Smooth muscle cell (in vitro differentiated cells): ENCODE data around the gene P2RX2. TPM values are rescaled to one million over a fixed set of nuclear protein-coding genes. Genes with fewer than 3 reads are reported as not detected.

Experiments used
- DNase-seq: peaks from one replicate; lab custom pipeline; 2025; ENCODE audit not compliant: unreplicated experiment; lab: John Stamatoyannopoulos, UW
- H2AFZ ChIP-seq: fragments of 200-600 bp; sonication (generic); 2 replicates; pipeline ENCODE4 v1.6.0; 2016; ENCODE audit warnings: antibody characterized with exemption, low read depth, mild to moderate bottlenecking
- H3F3A ChIP-seq: fragments of 200-600 bp; sonication (generic); 2 replicates; pipeline ENCODE4 v1.6.0; 2017; ENCODE audit warnings: antibody characterized with exemption, low read depth
- H3K27ac ChIP-seq: fragments of 200-600 bp; sonication (generic); 2 replicates; pipeline ENCODE4 v1.5.1; 2016; ENCODE audit warnings: low read depth, mild to moderate bottlenecking
- H3K27me3 ChIP-seq: fragments of 200-600 bp; sonication (generic); 2 replicates; pipeline ENCODE4 v1.6.1; 2016; ENCODE audit warnings: low read depth, mild to moderate bottlenecking
- H3K36me3 ChIP-seq: fragments of 200-600 bp; sonication (generic); 2 replicates; pipeline ENCODE4 v1.5.1; 2016; ENCODE audit warnings: low read depth
- H3K4me1 ChIP-seq: fragments of 200-600 bp; sonication (generic); 2 replicates; pipeline ENCODE4 v1.5.1; 2016; ENCODE audit warnings: low read depth
- H3K4me2 ChIP-seq: fragments of 200-600 bp; sonication (generic); 2 replicates; pipeline ENCODE4 v1.6.0; 2016; ENCODE audit warnings: mild to moderate bottlenecking
- H3K4me3 ChIP-seq: fragments of 200-600 bp; sonication (generic); 2 replicates; pipeline ENCODE4 v1.5.1; 2016; ENCODE audit warnings: mild to moderate bottlenecking
- H3K79me2 ChIP-seq: fragments of 200-600 bp; sonication (generic); 2 replicates; pipeline ENCODE4 v1.6.0; 2016; ENCODE audit warnings: low read depth, mild to moderate bottlenecking
- H3K9ac ChIP-seq: fragments of 200-600 bp; sonication (generic); 2 replicates; pipeline ENCODE4 v1.6.0; 2016; ENCODE audit warnings: low read depth
- H3K9me3 ChIP-seq: fragments of 200-600 bp; sonication (generic); replicated peaks from 2 replicates; pipeline ENCODE4 v1.5.1; 2016; ENCODE audit warnings: low read depth
- H4K20me1 ChIP-seq: fragments of 200-600 bp; sonication (generic); 2 replicates; pipeline ENCODE4 v1.6.0; 2016; ENCODE audit warnings: low read depth
- CTCF ChIP-seq: fragments of 200-600 bp; sonication (generic); IDR thresholded peaks from 2 replicates; pipeline ENCODE4 v1.5.1; 2017; ENCODE audit warnings: borderline replicate concordance, mild to moderate bottlenecking, antibody characterized with exemption; ENCODE audit not compliant: insufficient read depth, poor library complexity, severe bottlenecking
- WGBS: methylation state at CpG from one replicate; pipeline ENCODE4 v1.1.7; 2016; ENCODE audit warnings: low lambda C conversion rate; 5-methylcytosine and 5-hydroxymethylcytosine counted together
- polyA plus RNA-seq: library from polyadenylated mRNA; unstranded; fragments of >200 nt; fragmentation: Nextera tagmentation; extraction: Ambion mirVana; gene quantifications from 2 replicates; pipeline ENCODE4 v1.2.1, GENCODE V29; 2016
- total RNA-seq: library from RNA; depleted of rRNA; stranded (reverse); fragments of >200 nt; gene quantifications from 2 replicates; pipeline ENCODE4 v1.2.3, GENCODE V29; 2014

Gene P2RX2
- total and polyA plus RNA-seq, 2 experiments from 2014 or later = not detected

- no peaks in the 10 kb centered on the region for H3F3A ChIP-seq
- H3K27me3 ChIP-seq = no peaks in the 10 kb centered on the region
- no peaks in the 10 kb centered on the region for H3K9me3 ChIP-seq
- DNase-seq = no peak
- H3K79me2 ChIP-seq = no peaks in the 10 kb centered on the region
- no peaks in the 10 kb centered on the region for H3K4me1 ChIP-seq
- H3K4me3 ChIP-seq = no peak overlapping the region
- H2AFZ ChIP-seq = no peak overlapping the region
- WGBS = 94% methylated on average over 18 of the region's 18 CpGs
- no peaks in the 10 kb centered on the region for H4K20me1 ChIP-seq
- no peak overlapping the region for H3K27ac ChIP-seq
- H3K4me2 ChIP-seq = no peak overlapping the region
- H3K9ac ChIP-seq = no peak overlapping the region
- TF ChIP-seq CTCF = no peak
- no peaks in the 10 kb centered on the region for H3K36me3 ChIP-seq
These were observed 19.2 kb downstream of the P2RX2 start for GRCh38 chr12:132637811-132638210.

GRCh38 chr12:132638541-132639408 is 20.2 kb downstream of the P2RX2 start:
- Histone ChIP-seq H2AFZ (no peak overlapping the region), H3K4me3 (no peak overlapping the region), H4K20me1 (no peaks in the 10 kb centered on the region), H3K36me3 (no peaks in the 10 kb centered on the region), H3K4me2 (no peak overlapping the region), H3K27me3 (no peaks in the 10 kb centered on the region), H3K9me3 (no peaks in the 10 kb centered on the region), H3K9ac (no peak overlapping the region), H3K79me2 (no peaks in the 10 kb centered on the region), H3K27ac (no peak overlapping the region), H3F3A (no peaks in the 10 kb centered on the region), H3K4me1 (no peaks in the 10 kb centered on the region)
- TF ChIP-seq CTCF = peak; percentile 60
- WGBS = 78% methylated on average over 25 of the region's 25 CpGs
- no peak for DNase-seq

- H3F3A ChIP-seq = no peaks in the 10 kb centered on the region
- H3K9me3 ChIP-seq = no peaks in the 10 kb centered on the region
- no peak for DNase-seq
- no peak overlapping the region for H3K4me3 ChIP-seq
- no peaks in the 10 kb centered on the region for H4K20me1 ChIP-seq
- H3K9ac ChIP-seq = no peak overlapping the region
- 98% methylated on average over 12 of the region's 12 CpGs for WGBS
- no peak overlapping the region for H3K27ac ChIP-seq
- no peaks in the 10 kb centered on the region for H3K4me1 ChIP-seq
- H3K36me3 ChIP-seq = no peaks in the 10 kb centered on the region
- H3K4me2 ChIP-seq = no peak overlapping the region
- no peak for TF ChIP-seq CTCF
- no peak overlapping the region for H2AFZ ChIP-seq
- no peaks in the 10 kb centered on the region for H3K79me2 ChIP-seq
- H3K27me3 ChIP-seq = no peaks in the 10 kb centered on the region
These were observed 21.5 kb downstream of the P2RX2 start for GRCh38 chr12:132639956-132640520.

- 86% methylated on average over 10 of the region's 10 CpGs for WGBS
- no peak for TF ChIP-seq CTCF
- H3K4me2 ChIP-seq = no peak overlapping the region
- no peaks in the 10 kb centered on the region for H3K36me3 ChIP-seq
- no peak overlapping the region for H3K27ac ChIP-seq
- H3K4me1 ChIP-seq = no peaks in the 10 kb centered on the region
- no peak overlapping the region for H3K4me3 ChIP-seq
- H4K20me1 ChIP-seq = no peaks in the 10 kb centered on the region
- H3K9ac ChIP-seq = no peak overlapping the region
- no peak for DNase-seq
- H3K79me2 ChIP-seq = no peaks in the 10 kb centered on the region
- no peak overlapping the region for H2AFZ ChIP-seq
- no peaks in the 10 kb centered on the region for H3K9me3 ChIP-seq
- H3K27me3 ChIP-seq = no peaks in the 10 kb centered on the region
- no peaks in the 10 kb centered on the region for H3F3A ChIP-seq
These were observed 22.4 kb downstream of the P2RX2 start for GRCh38 chr12:132640936-132641335.
